NCI-H128 (cell line): ENCODE measurements around the gene IL12RB1.

Source experiments
- DNase-seq: peaks from one replicate; lab custom pipeline; 2025; ENCODE audit not compliant: unreplicated experiment; lab: John Stamatoyannopoulos, UW

Gene IL12RB1

GRCh38 chr19:18086590-18087138, at the start of gene IL12RB1:
Gene IL12RB1, minus strand, starts transcription at chr19:18086934. Its CDS starts 111 bp downstream, at chr19:18086823.
- DNase-seq: no peak

GRCh38 chr19:18135712-18136584, 49.2 kb upstream of the IL12RB1 start:
- DNase-seq: no peak

GRCh38 chr19:18131841-18132596, 45.3 kb upstream of the IL12RB1 start:
- DNase-seq: no peak

GRCh38 chr19:18130523-18131242, 43.9 kb upstream of the IL12RB1 start:
- DNase-seq: no peak

- no peak for DNase-seq
These were observed 42.1 kb upstream of the IL12RB1 start for GRCh38 chr19:18128805-18129204.

GRCh38 chr19:18128044-18128443, 41.3 kb upstream of the IL12RB1 start:
- DNase-seq: no peak

GRCh38 chr19:18126097-18126496, 39.4 kb upstream of the IL12RB1 start:
- DNase-seq: no peak

GRCh38 chr19:18123819-18124218, 37.1 kb upstream of the IL12RB1 start:
- no peak for DNase-seq

- DNase-seq: no peak
These were observed 36.4 kb upstream of the IL12RB1 start for GRCh38 chr19:18122860-18123795.

GRCh38 chr19:18122424-18122823, 35.7 kb upstream of the IL12RB1 start:
- no peak for DNase-seq

GRCh38 chr19:18121166-18121565, 34.4 kb upstream of the IL12RB1 start:
- no peak for DNase-seq

- no peak for DNase-seq
These were observed 33.4 kb upstream of the IL12RB1 start for GRCh38 chr19:18120127-18120526.

- no peak for DNase-seq
These were observed 33.0 kb upstream of the IL12RB1 start for GRCh38 chr19:18119717-18120105.

- DNase-seq: no peak
These were observed 32.4 kb upstream of the IL12RB1 start for GRCh38 chr19:18119013-18119716.

- no peak for DNase-seq
These were observed 31.8 kb upstream of the IL12RB1 start for GRCh38 chr19:18118420-18119012.

- peak; percentile 79 for DNase-seq
These were observed 31.1 kb upstream of the IL12RB1 start for GRCh38 chr19:18117692-18118378.

- DNase-seq: no peak
These were observed 30.6 kb upstream of the IL12RB1 start for GRCh38 chr19:18117364-18117691.

GRCh38 chr19:18114483-18114882, 27.7 kb upstream of the IL12RB1 start:
- DNase-seq: no peak

- no peak for DNase-seq
These were observed 27.1 kb upstream of the IL12RB1 start for GRCh38 chr19:18113827-18114226.
